ENCODE data around the gene SETD5.

SETD5 gene

DNA sequence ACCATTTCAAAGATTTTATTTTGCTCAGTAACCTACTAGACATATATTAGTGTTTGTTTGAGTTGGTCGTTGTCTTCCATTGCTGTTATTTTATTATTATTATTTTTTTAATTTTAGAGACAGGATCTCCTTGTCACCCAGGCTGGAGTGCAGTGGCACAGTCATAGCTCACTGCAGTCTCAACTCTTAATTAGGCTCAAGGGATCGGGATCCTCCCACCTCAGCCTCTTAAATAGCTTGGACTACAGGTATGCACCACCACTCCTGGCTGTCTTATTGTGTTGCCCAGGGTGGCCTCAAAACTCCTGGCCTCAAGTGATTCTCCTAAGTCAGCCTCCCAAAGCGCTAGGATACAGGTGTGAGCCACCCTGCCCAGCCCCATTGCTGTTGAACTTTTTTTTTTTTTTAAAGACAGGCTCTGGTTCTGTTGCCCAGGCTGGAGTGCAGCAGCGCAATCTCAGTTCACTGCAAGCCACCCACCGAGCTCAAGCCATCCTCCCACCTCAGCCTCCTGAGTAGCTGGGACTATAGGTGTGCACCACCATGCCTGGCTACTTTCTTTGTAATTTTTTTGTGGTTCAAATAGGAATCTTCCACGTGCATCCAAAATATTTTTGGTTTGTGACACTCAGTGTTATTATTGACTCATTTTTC, 18.2 kb downstream of the SETD5 start:
- TF ChIP-seq BACH2 (CRISPR knock-in tag; IDR thresholded peaks at IDR 0.05; ENCODE audit: borderline replicate concordance) (no peak), ARNTL (CRISPR knock-in tag; IDR thresholded peaks at IDR 0.05; ENCODE audit: borderline replicate concordance, low read depth) (no peak), SNAI2 (CRISPR knock-in tag; IDR thresholded peaks at IDR 0.05) (no peak), ZNF8 (CRISPR knock-in tag; IDR thresholded peaks at IDR 0.05) (no peak), ESRRG (CRISPR knock-in tag; IDR thresholded peaks at IDR 0.05) (no peak), OSR1 (CRISPR knock-in tag; IDR thresholded peaks at IDR 0.05) (no peak), CSDC2 (CRISPR knock-in tag; IDR thresholded peaks at IDR 0.05) (no peak), ZC3H10 (CRISPR knock-in tag; IDR thresholded peaks at IDR 0.05) (no peak), ZNF70 (CRISPR knock-in tag; IDR thresholded peaks at IDR 0.05) (no peak), ZNF565 (CRISPR knock-in tag; conservative IDR thresholded peaks at IDR 0.05; ENCODE audit: low read depth) (no peak), GLIS3 (CRISPR knock-in tag; IDR thresholded peaks at IDR 0.05) (no peak), ISL1 (CRISPR knock-in tag; IDR thresholded peaks at IDR 0.05) (no peak), TCF4 (CRISPR knock-in tag; IDR thresholded peaks at IDR 0.05; ENCODE audit: borderline replicate concordance) (no peak), TOX (CRISPR knock-in tag; IDR thresholded peaks at IDR 0.05; ENCODE audit: borderline replicate concordance) (no peak), PPARA (CRISPR knock-in tag; IDR thresholded peaks at IDR 0.05; ENCODE audit: borderline replicate concordance) (no peak), ZFP3 (CRISPR knock-in tag; IDR thresholded peaks at IDR 0.05) (no peak)
- TF ChIP-seq, protein P1, sequence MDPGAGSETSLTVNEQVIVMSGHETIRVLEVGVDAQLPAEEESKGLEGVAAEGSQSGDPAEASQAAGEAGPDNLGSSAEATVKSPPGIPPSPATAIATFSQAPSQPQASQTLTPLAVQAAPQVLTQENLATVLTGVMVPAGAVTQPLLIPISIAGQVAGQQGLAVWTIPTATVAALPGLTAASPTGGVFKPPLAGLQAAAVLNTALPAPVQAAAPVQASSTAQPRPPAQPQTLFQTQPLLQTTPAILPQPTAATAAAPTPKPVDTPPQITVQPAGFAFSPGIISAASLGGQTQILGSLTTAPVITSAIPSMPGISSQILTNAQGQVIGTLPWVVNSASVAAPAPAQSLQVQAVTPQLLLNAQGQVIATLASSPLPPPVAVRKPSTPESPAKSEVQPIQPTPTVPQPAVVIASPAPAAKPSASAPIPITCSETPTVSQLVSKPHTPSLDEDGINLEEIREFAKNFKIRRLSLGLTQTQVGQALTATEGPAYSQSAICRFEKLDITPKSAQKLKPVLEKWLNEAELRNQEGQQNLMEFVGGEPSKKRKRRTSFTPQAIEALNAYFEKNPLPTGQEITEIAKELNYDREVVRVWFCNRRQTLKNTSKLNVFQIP (CRISPR knock-in tag; IDR thresholded peaks at IDR 0.05; ENCODE audit: borderline replicate concordance, low read depth) = no peak
- TF ChIP-seq, protein P2, sequence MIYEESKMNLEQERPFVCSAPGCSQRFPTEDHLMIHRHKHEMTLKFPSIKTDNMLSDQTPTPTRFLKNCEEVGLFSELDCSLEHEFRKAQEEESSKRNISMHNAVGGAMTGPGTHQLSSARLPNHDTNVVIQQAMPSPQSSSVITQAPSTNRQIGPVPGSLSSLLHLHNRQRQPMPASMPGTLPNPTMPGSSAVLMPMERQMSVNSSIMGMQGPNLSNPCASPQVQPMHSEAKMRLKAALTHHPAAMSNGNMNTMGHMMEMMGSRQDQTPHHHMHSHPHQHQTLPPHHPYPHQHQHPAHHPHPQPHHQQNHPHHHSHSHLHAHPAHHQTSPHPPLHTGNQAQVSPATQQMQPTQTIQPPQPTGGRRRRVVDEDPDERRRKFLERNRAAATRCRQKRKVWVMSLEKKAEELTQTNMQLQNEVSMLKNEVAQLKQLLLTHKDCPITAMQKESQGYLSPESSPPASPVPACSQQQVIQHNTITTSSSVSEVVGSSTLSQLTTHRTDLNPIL (CRISPR knock-in tag; IDR thresholded peaks at IDR 0.05; ENCODE audit: low read depth) = no peak
- TF ChIP-seq, protein P3, sequence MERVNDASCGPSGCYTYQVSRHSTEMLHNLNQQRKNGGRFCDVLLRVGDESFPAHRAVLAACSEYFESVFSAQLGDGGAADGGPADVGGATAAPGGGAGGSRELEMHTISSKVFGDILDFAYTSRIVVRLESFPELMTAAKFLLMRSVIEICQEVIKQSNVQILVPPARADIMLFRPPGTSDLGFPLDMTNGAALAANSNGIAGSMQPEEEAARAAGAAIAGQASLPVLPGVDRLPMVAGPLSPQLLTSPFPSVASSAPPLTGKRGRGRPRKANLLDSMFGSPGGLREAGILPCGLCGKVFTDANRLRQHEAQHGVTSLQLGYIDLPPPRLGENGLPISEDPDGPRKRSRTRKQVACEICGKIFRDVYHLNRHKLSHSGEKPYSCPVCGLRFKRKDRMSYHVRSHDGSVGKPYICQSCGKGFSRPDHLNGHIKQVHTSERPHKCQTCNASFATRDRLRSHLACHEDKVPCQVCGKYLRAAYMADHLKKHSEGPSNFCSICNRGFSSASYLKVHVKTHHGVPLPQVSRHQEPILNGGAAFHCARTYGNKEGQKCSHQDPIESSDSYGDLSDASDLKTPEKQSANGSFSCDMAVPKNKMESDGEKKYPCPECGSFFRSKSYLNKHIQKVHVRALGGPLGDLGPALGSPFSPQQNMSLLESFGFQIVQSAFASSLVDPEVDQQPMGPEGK (CRISPR knock-in tag; IDR thresholded peaks at IDR 0.05; ENCODE audit: borderline replicate concordance) = no peak
- TF ChIP-seq, protein P4, sequence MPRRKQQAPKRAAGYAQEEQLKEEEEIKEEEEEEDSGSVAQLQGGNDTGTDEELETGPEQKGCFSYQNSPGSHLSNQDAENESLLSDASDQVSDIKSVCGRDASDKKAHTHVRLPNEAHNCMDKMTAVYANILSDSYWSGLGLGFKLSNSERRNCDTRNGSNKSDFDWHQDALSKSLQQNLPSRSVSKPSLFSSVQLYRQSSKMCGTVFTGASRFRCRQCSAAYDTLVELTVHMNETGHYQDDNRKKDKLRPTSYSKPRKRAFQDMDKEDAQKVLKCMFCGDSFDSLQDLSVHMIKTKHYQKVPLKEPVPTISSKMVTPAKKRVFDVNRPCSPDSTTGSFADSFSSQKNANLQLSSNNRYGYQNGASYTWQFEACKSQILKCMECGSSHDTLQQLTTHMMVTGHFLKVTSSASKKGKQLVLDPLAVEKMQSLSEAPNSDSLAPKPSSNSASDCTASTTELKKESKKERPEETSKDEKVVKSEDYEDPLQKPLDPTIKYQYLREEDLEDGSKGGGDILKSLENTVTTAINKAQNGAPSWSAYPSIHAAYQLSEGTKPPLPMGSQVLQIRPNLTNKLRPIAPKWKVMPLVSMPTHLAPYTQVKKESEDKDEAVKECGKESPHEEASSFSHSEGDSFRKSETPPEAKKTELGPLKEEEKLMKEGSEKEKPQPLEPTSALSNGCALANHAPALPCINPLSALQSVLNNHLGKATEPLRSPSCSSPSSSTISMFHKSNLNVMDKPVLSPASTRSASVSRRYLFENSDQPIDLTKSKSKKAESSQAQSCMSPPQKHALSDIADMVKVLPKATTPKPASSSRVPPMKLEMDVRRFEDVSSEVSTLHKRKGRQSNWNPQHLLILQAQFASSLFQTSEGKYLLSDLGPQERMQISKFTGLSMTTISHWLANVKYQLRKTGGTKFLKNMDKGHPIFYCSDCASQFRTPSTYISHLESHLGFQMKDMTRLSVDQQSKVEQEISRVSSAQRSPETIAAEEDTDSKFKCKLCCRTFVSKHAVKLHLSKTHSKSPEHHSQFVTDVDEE (CRISPR knock-in tag; IDR thresholded peaks at IDR 0.05) = no peak
- ATAC-seq = no peak

DNA sequence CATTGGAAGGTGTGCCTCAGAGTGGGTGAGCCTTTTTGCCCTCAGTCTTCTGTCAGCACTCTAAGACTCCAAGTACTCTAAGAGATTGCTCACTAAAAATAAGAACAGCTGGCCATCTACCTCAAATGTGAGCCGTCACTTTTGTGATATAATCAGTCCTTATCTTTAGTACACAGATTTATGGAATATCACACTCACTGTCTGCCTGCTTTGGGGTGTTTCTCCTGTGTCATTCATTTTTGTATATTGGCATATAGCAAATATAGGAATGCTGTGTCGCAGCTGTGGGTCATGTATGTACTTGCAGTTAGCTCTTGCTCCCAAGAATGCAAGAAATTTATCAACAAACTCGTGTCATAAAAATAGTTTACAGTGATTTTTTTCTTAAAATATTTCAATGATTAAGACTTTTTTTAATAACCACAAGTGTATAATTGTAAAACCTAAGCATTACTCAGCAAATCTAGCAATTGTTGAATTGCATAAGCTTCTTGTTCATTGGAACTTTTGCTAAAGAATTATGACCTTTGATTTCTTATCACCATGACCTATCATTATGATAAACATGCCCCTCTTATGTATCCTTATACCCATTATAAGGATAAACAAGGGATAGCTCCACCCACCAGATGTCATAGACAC, 18.8 kb downstream of the SETD5 start:
- TF ChIP-seq PPARA (CRISPR knock-in tag; IDR thresholded peaks at IDR 0.05; ENCODE audit: borderline replicate concordance) (no peak), TOX (CRISPR knock-in tag; IDR thresholded peaks at IDR 0.05; ENCODE audit: borderline replicate concordance) (no peak), ESRRG (CRISPR knock-in tag; IDR thresholded peaks at IDR 0.05) (no peak), ARNTL (CRISPR knock-in tag; IDR thresholded peaks at IDR 0.05; ENCODE audit: borderline replicate concordance, low read depth) (no peak), ZFP30 (CRISPR knock-in tag; IDR thresholded peaks at IDR 0.05) (no peak), ISL1 (CRISPR knock-in tag; IDR thresholded peaks at IDR 0.05) (no peak)
- TF ChIP-seq, protein P2 (CRISPR knock-in tag; IDR thresholded peaks at IDR 0.05; ENCODE audit: low read depth) = no peak
- no peak for ATAC-seq
